T1000 (cell line): Measurements from ENCODE around the gene ITPR2.
A peak's percentile ranks its signal among the peaks of the same experiment; 100 is the strongest.
"Not testable (repeated sequence)": the region's sequence is repeated elsewhere in the genome, so short reads cannot be mapped to it uniquely, and the experiment has no call there.

Experiments
- DNase-seq: peaks from one replicate; lab custom pipeline; 2025; ENCODE audit warnings: mixed read lengths; lab: John Stamatoyannopoulos, UW

Gene ITPR2

GRCh38 chr12:26338586-26339572, 494.1 kb downstream of the ITPR2 start:
- peak; percentile 20 for DNase-seq

GRCh38 chr12:26335651-26336050, 497.3 kb downstream of the ITPR2 start:
- no peak for DNase-seq

- DNase-seq: no peak
These were observed 498.3 kb downstream of the ITPR2 start for GRCh38 chr12:26334621-26335124.

- no peak for DNase-seq
These were observed 501.0 kb downstream of the ITPR2 start for GRCh38 chr12:26331960-26332359.

GRCh38 chr12:26331136-26331535, 501.9 kb downstream of the ITPR2 start:
- DNase-seq: no peak

GRCh38 chr12:26327975-26328644, 504.9 kb downstream of the ITPR2 start:
- DNase-seq: no peak

- no peak for DNase-seq
These were observed 509.3 kb downstream of the ITPR2 start for GRCh38 chr12:26323673-26324072.

- peak; percentile 68 for DNase-seq
These were observed 513.5 kb downstream of the ITPR2 start for GRCh38 chr12:26319511-26319910.

- peak; percentile 61 for DNase-seq
These were observed 514.3 kb downstream of the ITPR2 start for GRCh38 chr12:26318661-26319068.

- no peak for DNase-seq
These were observed 514.9 kb downstream of the ITPR2 start for GRCh38 chr12:26317942-26318575.

GRCh38 chr12:26314103-26314502, 518.9 kb downstream of the ITPR2 start:
- DNase-seq: not testable (repeated sequence)

- DNase-seq: not testable (repeated sequence)
These were observed 522.5 kb downstream of the ITPR2 start for GRCh38 chr12:26310489-26310888.

- no peak for DNase-seq
These were observed 523.4 kb downstream of the ITPR2 start for GRCh38 chr12:26309634-26310033.

- DNase-seq: no peak
These were observed 528.7 kb downstream of the ITPR2 start for GRCh38 chr12:26304273-26304672.

GRCh38 chr12:26303418-26303817, 529.6 kb downstream of the ITPR2 start:
- DNase-seq: no peak

GRCh38 chr12:26302776-26303175, 530.2 kb downstream of the ITPR2 start:
- DNase-seq: no peak

GRCh38 chr12:26299751-26300150, 533.2 kb downstream of the ITPR2 start:
- DNase-seq: no peak

GRCh38 chr12:26298785-26299621, 534.0 kb downstream of the ITPR2 start:
- peak; percentile 51 for DNase-seq

- no peak for DNase-seq
These were observed 535.5 kb downstream of the ITPR2 start for GRCh38 chr12:26297396-26298070.

GRCh38 chr12:26295001-26295400, 538.0 kb downstream of the ITPR2 start:
- DNase-seq: no peak

- DNase-seq: no peak
These were observed 539.4 kb downstream of the ITPR2 start for GRCh38 chr12:26293612-26294011.
